ENCODE measurements around the gene ADAMTS12. TPM values are rescaled to one million over a fixed set of nuclear protein-coding genes. Genes with fewer than 3 reads are reported as not detected.

ADAMTS12 gene
- total and polyA plus RNA-seq, 2 experiments from 2014 or later = 9.1 to 17.1 TPM

DNA sequence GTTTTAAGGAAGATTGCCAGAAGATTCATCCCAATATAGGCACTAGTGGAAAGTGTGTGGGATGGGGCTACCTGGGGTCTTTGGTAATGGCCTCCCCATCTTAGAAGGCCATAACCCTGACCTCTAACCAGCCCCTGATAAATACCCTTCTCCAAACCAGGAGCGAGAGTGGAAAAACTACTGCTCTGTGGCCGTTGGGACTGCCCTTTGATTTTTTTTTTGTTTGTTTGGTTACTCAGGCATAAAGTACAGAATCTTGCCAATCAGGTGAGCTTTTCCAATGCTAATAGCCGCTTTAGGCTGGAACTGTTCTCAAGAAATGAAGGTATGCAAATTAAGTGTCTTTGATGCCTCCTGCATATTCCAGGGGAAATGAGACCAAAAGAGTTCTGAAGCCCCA, 153.7 kb downstream of the ADAMTS12 start (continued):
- TF ChIP-seq EZH2 (IDR thresholded peaks at IDR 0.05; ENCODE audit: low read depth, unreplicated experiment) = no peak
- no peak for TF ChIP-seq JUNB (IDR thresholded peaks at IDR 0.05; ENCODE audit: unreplicated experiment)
- TF ChIP-seq ETS1 (IDR thresholded peaks at IDR 0.05) = no peak

GRCh38 chr5:33737697-33738096, 154.1 kb downstream of the ADAMTS12 start:
- Histone ChIP-seq H2AFZ (no peak overlapping the region), H3K79me2 (replicated peaks; ENCODE audit: insufficient read depth) (no peaks in the 10 kb centered on the region), H3K4me2 (no peak overlapping the region), H3F3A (replicated peaks; ENCODE audit: low read depth) (no peaks in the 10 kb centered on the region), H3K27ac (ENCODE audit: low read depth) (no peak overlapping the region), H3K9me2 (ENCODE audit: insufficient read depth) (no peaks in the 10 kb centered on the region; the same call in 1 of the 2 replicates), H3K36me3 (ENCODE audit: insufficient read depth) (no peaks in the 10 kb centered on the region), H3K4me1 (ENCODE audit: insufficient read depth) (peaks cover 14% of the 10 kb centered on the region), H4K20me1 (replicated peaks; ENCODE audit: insufficient read depth) (no peaks in the 10 kb centered on the region), H3K4me3 (no peak overlapping the region), H3K27me3 (ENCODE audit: insufficient read depth) (no peaks in the 10 kb centered on the region)
- Mint-ChIP-seq H3K9me3 (no peaks in the 10 kb centered on the region), H3K4me3 (no peak overlapping the region; the same call in 2 of the 3 replicates), H3K4me1 (peaks cover 29% of the 10 kb centered on the region), H3K27ac (no peak overlapping the region), H3K36me3 (ENCODE audit: low read depth) (no peaks in the 10 kb centered on the region), H3K27me3 (ENCODE audit: insufficient read depth, low read depth, poor library complexity) (peaks cover 3% of the 10 kb centered on the region)
- ATAC-seq (no peak), DNase-seq (ENCODE audit: low spot score) (no peak)
- TF ChIP-seq JUNB (IDR thresholded peaks at IDR 0.05; ENCODE audit: unreplicated experiment) = no peak
- no peak for TF ChIP-seq ETS1 (IDR thresholded peaks at IDR 0.05)
- TF ChIP-seq CREB1 (CRISPR knock-in tag; IDR thresholded peaks at IDR 0.05; ENCODE audit: low read depth) = no peak
- TF ChIP-seq ZNF331 (CRISPR knock-in tag; IDR thresholded peaks at IDR 0.05; ENCODE audit: low read depth) = no peak
- no peak for TF ChIP-seq STAT1 (IDR thresholded peaks at IDR 0.05; ENCODE audit: unreplicated experiment)
- no peak for TF ChIP-seq EZH2phosphoT487 (IDR thresholded peaks at IDR 0.05; ENCODE audit: unreplicated experiment)
- TF ChIP-seq NANOG (IDR thresholded peaks at IDR 0.05; ENCODE audit: borderline replicate concordance) = no peak
- TF ChIP-seq POLR2AphosphoS5 (IDR thresholded peaks at IDR 0.05; ENCODE audit: low read depth) = no peak
- no peak for TF ChIP-seq EZH2 (IDR thresholded peaks at IDR 0.05; ENCODE audit: low read depth, unreplicated experiment)
- TF ChIP-seq ZNF114 (CRISPR knock-in tag; IDR thresholded peaks at IDR 0.05) = no peak
- no peak for TF ChIP-seq ZNF462 (CRISPR knock-in tag; IDR thresholded peaks at IDR 0.05)
- TF ChIP-seq CTCF (conservative IDR thresholded peaks at IDR 0.05; ENCODE audit: low read depth in 2 of 2) = no peak

Measured in GM23338 (cell line).